ENCODE data around the gene NIPSNAP3A.

The NIPSNAP3A gene

GRCh38 chr9:104800068-104800785 lies 52.7 kb downstream of the NIPSNAP3A start:
- no peak for DNase-seq (ENCODE audit: low read depth in 1 of 2, low spot score in 1 of 2)
- H3K27ac ChIP-seq (replicated peaks) = no peak overlapping the region
- H3K4me3 ChIP-seq (replicated peaks; ENCODE audit: insufficient read depth, low read length) = no peak overlapping the region
- TF ChIP-seq SPI1 (IDR thresholded peaks at IDR 0.05; ENCODE audit: borderline replicate concordance, low read depth) (no peak), CTCF (IDR thresholded peaks at IDR 0.05; ENCODE audit: insufficient read depth, low read length) (no peak), GABPA (IDR thresholded peaks at IDR 0.05; ENCODE audit: low read depth) (no peak), POLR2AphosphoS5 (IDR thresholded peaks at IDR 0.05; ENCODE audit: low read depth) (no peak), REST (IDR thresholded peaks at IDR 0.05; ENCODE audit: insufficient replicate concordance, low read depth) (no peak)
- no peaks in the 10 kb centered on the region for H3K27me3 ChIP-seq (ENCODE audit: insufficient read depth, poor library complexity, severe bottlenecking)

GRCh38 chr9:104802110-104802509 lies 54.6 kb downstream of the NIPSNAP3A start:
- Histone ChIP-seq H3K27ac (replicated peaks) (no peak overlapping the region), H3K27me3 (ENCODE audit: insufficient read depth, poor library complexity, severe bottlenecking) (no peaks in the 10 kb centered on the region), H3K4me3 (replicated peaks; ENCODE audit: insufficient read depth, low read length) (no peak overlapping the region)
- TF ChIP-seq POLR2AphosphoS5 (IDR thresholded peaks at IDR 0.05; ENCODE audit: low read depth) = no peak
- TF ChIP-seq GABPA (IDR thresholded peaks at IDR 0.05; ENCODE audit: low read depth) = no peak
- TF ChIP-seq SPI1 (IDR thresholded peaks at IDR 0.05; ENCODE audit: borderline replicate concordance, low read depth) = no peak
- TF ChIP-seq CTCF (IDR thresholded peaks at IDR 0.05; ENCODE audit: insufficient read depth, low read length) = no peak
- TF ChIP-seq REST (IDR thresholded peaks at IDR 0.05; ENCODE audit: insufficient replicate concordance, low read depth) = no peak
- DNase-seq (ENCODE audit: low read depth in 1 of 2, low spot score in 1 of 2) = no peak

GRCh38 chr9:104802906-104803305 lies 55.4 kb downstream of the NIPSNAP3A start:
- no peak for DNase-seq (ENCODE audit: low read depth in 1 of 2, low spot score in 1 of 2)
- H3K27ac ChIP-seq (replicated peaks) = no peak overlapping the region
- no peak overlapping the region for H3K4me3 ChIP-seq (replicated peaks; ENCODE audit: insufficient read depth, low read length)
- H3K27me3 ChIP-seq (ENCODE audit: insufficient read depth, poor library complexity, severe bottlenecking) = no peaks in the 10 kb centered on the region
- TF ChIP-seq POLR2AphosphoS5 (IDR thresholded peaks at IDR 0.05; ENCODE audit: low read depth) (no peak), GABPA (IDR thresholded peaks at IDR 0.05; ENCODE audit: low read depth) (no peak), REST (IDR thresholded peaks at IDR 0.05; ENCODE audit: insufficient replicate concordance, low read depth) (no peak), CTCF (IDR thresholded peaks at IDR 0.05; ENCODE audit: insufficient read depth, low read length) (no peak), SPI1 (IDR thresholded peaks at IDR 0.05; ENCODE audit: borderline replicate concordance, low read depth) (no peak)

Measured in HL-60 (cell line).